GM19328 (cell line): ENCODE results near the gene KRTAP9-2.
"Not testable (repeated sequence)": the region's sequence is repeated elsewhere in the genome, so short reads cannot be mapped to it uniquely, and the experiment has no call there.

ENCODE experiments used
- ATAC-seq: cut with Tn5 transposase; IDR thresholded peaks from one replicate; pipeline ENCODE4 v1.9.1; 2021; ENCODE audit warnings: mild to moderate bottlenecking, moderate library complexity; ENCODE audit not compliant: unreplicated experiment

KRTAP9-2 gene

GRCh38 chr17:41226598-41227095, at the start of gene KRTAP9-2:
KRTAP9-2 (plus strand) TSS chr17:41226648; CDS start chr17:41226655, 7 bp downstream.
- ATAC-seq = not testable (repeated sequence)

GRCh38 chr17:41176744-41177387, 49.6 kb upstream of the KRTAP9-2 start:
- no peak for ATAC-seq

GRCh38 chr17:41177727-41178271, 48.6 kb upstream of the KRTAP9-2 start, which contains the start of gene KRTAP4-2:
KRTAP4-2 (minus strand) TSS chr17:41178221; CDS start chr17:41178164, 57 bp downstream.
- ATAC-seq = no peak

GRCh38 chr17:41178341-41178740, 48.1 kb upstream of the KRTAP9-2 start:
- ATAC-seq = no peak

GRCh38 chr17:41178843-41179616, 47.4 kb upstream of the KRTAP9-2 start:
- no peak for ATAC-seq

- ATAC-seq = no peak
Measured at GRCh38 chr17:41184480-41184961, 41.9 kb upstream of the KRTAP9-2 start, which contains the start of gene KRTAP4-1. KRTAP4-1 (minus strand) TSS chr17:41184911; CDS start chr17:41184854, 57 bp downstream.

GRCh38 chr17:41185001-41185400, 41.4 kb upstream of the KRTAP9-2 start:
- ATAC-seq = no peak

- no peak for ATAC-seq
Measured at GRCh38 chr17:41186872-41187271, 39.6 kb upstream of the KRTAP9-2 start.

- not testable (repeated sequence) for ATAC-seq
Measured at GRCh38 chr17:41189837-41190318, 36.6 kb upstream of the KRTAP9-2 start, which contains the start of gene KRTAP9-1. KRTAP9-1 (plus strand) TSS chr17:41189887; CDS start chr17:41189887, 0 bp downstream.

GRCh38 chr17:41190328-41190727, 36.1 kb upstream of the KRTAP9-2 start:
- no peak for ATAC-seq

- ATAC-seq = no peak
Measured at GRCh38 chr17:41196068-41196467, 30.4 kb upstream of the KRTAP9-2 start.

- ATAC-seq = no peak
Measured at GRCh38 chr17:41199421-41200078, 26.9 kb upstream of the KRTAP9-2 start.

- no peak for ATAC-seq
Measured at GRCh38 chr17:41211845-41212466, 14.5 kb upstream of the KRTAP9-2 start.

- ATAC-seq = no peak
Measured at GRCh38 chr17:41212524-41213169, 13.8 kb upstream of the KRTAP9-2 start.

- no peak for ATAC-seq
Measured at GRCh38 chr17:41215681-41216080, 10.8 kb upstream of the KRTAP9-2 start.

GRCh38 chr17:41223821-41224220, 2.6 kb upstream of the KRTAP9-2 start:
- no peak for ATAC-seq

- ATAC-seq = no peak
Measured at GRCh38 chr17:41226051-41226450, 397 bp upstream of the KRTAP9-2 start.

GRCh38 chr17:41230094-41230493, 3.6 kb downstream of the KRTAP9-2 start:
- no peak for ATAC-seq

GRCh38 chr17:41231731-41232130, 5.3 kb downstream of the KRTAP9-2 start:
- ATAC-seq = no peak
